SKM-1 treated with dmso at 0.1 percent for 144 hours (cell line): ENCODE results near the gene RABGAP1L.

Experiments used
- DNase-seq: peaks from one replicate; lab custom pipeline; 2025; ENCODE audit not compliant: unreplicated experiment; lab: John Stamatoyannopoulos, UW

RABGAP1L gene

GRCh38 chr1:174740249-174740968 is 581.1 kb downstream of the RABGAP1L start:
- peak; percentile 31 for DNase-seq

GRCh38 chr1:174742805-174743653 is 583.7 kb downstream of the RABGAP1L start:
- peak; percentile 59 for DNase-seq

DNA sequence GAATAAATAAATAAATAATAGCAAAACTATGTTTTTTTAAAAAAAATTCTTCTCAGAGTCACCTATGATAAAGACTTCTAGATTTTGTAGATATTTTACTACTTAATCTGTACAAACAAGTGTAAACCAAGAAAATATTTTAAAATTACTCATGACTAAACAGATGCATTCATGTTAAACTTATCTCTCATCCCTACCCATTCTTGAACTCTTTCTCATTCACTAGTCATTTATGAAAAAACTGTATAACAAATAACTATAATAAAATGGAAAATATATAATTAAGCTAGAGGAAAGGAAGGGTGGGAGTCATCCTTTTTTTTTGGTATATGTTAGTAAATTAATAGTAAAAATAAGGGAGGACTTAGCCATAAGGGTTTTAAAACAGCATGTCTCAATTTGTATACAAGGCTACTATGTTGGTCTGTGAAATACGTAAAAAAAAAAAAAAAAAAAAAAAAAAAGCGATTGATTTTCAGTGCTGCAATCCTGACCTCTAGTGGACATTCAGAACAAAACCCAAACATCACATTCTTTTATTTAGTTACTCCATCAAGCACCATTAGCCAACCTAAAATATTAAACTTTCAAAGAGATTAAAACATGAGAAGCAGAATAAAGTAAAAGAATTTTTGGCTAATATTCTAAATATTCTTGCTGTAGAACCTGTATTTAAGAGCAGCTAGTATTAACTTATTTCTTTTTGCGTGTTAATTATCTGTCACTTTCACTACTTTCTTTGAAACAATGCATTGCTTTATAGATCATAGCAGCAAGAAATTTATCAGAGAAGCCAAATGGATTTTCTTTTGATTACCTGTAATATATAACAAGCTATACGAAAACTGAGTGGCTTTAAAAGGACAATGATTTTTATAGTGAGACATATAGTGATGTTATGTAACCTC is 584.6 kb downstream of the RABGAP1L start:
- DNase-seq, result peak; percentile 70

- DNase-seq, result no peak
These were observed 585.6 kb downstream of the RABGAP1L start for GRCh38 chr1:174744886-174745285.

DNA sequence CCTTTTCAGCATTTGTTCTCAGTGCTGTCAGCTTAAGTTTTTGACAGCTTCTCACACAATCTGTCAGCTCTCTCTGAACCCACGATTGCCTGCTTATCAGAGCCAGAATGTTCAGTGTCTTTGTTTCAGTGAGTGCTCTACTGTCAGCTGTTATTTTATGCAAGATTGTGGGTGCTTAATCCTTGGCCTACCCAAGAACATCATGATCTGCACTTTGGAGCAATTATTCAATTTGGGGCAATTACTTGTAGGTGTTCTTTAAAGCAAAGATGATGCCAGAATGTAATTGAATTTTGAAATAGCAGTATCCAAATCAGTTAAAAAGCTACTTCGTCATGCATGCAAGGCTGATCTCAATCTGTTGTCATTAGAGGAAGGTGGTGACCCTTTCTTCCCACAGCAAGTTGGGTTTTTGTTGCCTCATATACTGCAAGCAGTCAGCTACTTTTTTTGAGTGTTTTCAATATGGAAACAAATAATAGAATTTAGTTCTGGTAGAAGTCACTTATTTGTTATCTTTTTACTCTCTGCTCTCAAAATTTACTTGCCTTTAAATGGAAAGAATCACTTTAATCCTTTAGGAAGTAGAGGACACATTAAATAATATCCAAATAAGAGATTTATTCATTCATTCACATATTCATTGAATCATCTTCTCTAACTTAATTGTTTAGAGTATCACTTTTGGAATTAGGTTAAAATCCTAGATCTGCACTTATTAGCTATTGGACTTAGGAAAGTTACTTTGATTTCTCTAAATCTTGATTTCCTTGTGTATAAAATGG is 586.9 kb downstream of the RABGAP1L start:
- DNase-seq, result no peak

DNA sequence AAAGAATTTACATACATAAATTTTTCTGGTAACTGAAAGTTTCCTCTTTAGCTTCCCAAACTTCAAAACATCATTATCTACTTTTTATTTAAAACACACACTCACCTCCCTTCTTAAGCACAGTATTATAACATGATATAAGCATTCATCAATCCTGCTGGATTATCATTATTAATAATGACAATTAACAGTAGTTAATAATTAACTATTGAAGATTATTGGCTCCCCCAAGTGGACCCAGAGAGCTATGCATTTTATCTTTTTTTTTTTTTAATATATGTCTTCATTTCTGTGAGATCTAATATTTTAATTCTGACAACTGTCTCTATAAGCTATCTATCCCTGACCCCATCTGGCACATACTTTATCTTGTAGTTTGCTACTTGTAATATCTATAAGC is 588.3 kb downstream of the RABGAP1L start:
- DNase-seq, result no peak

GRCh38 chr1:174748586-174748985 is 589.3 kb downstream of the RABGAP1L start:
- DNase-seq, result no peak

GRCh38 chr1:174753131-174753530 is 593.8 kb downstream of the RABGAP1L start:
- no peak for DNase-seq

- DNase-seq, result no peak
These were observed 602.0 kb downstream of the RABGAP1L start for GRCh38 chr1:174761335-174761734.

GRCh38 chr1:174761901-174762585 is 602.7 kb downstream of the RABGAP1L start:
- no peak for DNase-seq

- no peak for DNase-seq
These were observed 604.9 kb downstream of the RABGAP1L start for GRCh38 chr1:174764191-174764590.

DNA sequence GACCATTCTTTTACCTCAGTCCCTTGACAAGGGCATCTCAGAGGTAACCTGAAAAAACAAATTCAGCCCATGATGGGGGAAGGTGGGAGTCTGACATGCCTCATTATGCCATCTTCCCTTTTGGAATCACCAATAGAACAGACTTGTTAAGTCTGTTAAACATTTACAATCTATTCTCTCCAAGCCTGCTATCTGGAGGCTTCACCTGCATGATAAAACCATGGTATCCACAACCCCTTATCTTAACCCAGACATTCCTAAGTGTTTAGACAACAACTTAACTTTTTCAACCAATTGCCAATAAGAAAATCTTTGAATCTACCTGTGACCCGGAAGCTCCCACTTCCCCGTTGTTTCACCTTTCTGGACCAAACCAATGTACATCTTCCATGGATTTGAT is 607.4 kb downstream of the RABGAP1L start:
- no peak for DNase-seq

DNA sequence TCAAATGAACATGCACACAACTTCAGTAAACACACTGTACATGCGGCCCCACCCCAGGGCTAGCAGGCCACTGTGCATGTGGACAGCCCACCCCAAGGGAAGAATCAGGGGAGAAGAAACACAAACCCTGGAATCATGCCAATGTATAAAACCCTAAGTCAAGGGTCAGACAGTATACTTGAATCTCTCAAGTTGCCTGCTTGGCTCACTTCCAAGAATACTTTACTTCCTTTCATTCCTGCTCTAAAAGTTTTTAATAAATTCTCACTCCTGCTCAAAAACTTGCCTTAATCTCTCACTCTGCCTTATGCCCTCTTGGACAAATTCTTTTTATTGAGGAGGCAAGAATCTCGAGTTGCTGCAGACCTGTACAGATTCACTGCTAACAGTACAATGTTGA is 609.2 kb downstream of the RABGAP1L start:
- no peak for DNase-seq

DNA sequence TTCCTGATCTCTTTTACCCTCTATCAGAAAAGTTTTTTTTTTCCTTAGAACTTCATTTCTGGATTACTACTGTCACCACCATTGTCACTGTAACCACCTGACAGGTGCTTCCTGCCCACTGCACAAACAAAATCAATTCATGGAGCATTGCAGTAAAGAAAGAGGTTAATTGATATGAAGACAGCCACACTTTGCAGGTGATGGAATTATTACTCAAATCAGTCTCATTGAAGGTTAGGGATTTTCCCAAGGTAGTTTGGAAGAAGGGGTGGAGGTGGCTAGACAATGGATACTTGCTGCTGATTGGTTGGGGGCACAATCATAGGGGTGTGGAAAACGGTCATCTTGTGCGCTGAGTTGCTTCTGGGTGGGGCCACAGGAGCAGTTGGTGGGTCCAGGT is 609.6 kb downstream of the RABGAP1L start:
- no peak for DNase-seq

DNA sequence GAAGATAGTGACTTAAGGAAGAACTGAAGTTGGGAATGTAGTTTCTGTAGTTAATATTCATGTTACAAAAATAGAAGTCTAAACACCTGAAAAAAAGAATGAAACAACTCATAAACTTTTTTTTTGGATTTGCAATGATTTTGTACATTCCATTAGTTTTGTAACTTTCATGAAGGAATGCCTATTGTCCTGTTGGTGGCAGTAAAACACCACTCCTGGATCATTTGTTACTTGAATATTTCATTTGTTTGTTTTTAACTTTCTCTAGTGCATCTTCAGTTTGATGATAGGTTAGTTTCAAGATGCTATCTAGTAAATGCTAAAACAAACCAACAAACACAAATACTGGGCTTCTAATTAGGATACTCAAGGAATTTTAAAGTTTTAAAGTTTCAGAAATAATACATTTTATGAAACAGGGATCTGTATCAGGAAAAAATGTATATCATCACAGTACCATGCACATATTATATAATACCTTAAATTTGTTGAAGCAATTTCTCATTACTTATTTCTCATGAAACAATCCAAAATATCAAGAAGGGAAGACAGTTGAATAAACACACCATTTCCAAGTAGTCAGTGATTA is 610.7 kb downstream of the RABGAP1L start:
- DNase-seq, result peak; percentile 61

GRCh38 chr1:174775621-174776020 is 616.3 kb downstream of the RABGAP1L start:
- no peak for DNase-seq

GRCh38 chr1:174777262-174777661 is 617.9 kb downstream of the RABGAP1L start:
- no peak for DNase-seq

GRCh38 chr1:174785510-174785909 is 626.2 kb downstream of the RABGAP1L start:
- DNase-seq, result no peak

DNA sequence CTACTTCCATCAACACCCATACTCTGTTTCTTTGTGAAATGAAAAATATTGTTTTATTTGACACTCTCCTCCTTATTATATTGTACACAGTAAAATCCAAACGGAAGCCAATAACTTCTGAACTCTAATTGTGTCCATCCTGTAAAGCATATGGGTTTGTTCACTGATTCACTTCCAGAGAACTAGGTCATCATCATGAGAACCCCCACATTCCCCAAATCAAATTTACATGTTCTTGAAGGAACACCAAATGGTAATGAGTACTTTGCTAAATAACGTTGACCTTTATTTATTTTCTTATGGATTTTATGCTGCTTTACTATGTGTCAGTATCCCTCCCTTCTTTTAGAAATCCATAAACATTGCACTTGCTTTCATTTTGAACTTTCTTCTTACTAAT is 627.0 kb downstream of the RABGAP1L start:
- DNase-seq, result no peak

DNA sequence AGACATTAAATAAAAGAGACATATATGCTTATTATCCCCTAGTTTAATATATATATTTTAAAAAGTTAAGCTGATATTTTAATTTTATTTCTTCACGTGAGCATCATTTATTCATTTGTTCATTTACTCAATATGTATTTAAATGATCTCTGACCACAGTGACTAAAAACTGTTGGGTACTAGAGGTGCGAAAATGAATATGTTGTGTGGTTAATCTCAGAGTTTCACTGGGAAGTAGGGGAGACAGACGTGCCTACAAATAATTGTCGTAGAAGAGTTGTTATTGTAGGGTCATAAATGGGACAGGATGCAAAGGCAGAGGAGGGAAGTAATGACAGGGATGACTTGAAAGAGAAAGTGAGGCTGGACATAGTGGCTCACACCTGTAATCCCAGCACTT is 627.4 kb downstream of the RABGAP1L start:
- no peak for DNase-seq
